BE2C (cell line): ENCODE measurements around the gene PDGFA.

ENCODE experiments used
- DNase-seq: peaks from one replicate; pipeline ENCODE4 v3.0.0-alpha.2; 2020
- H3K27me3 ChIP-seq: fragments of 250-450 bp; sonication (Bioruptor Pico); 2 replicates; pipeline ENCODE4 v1.5.1; 2020; ENCODE audit warnings: mild to moderate bottlenecking
- H3K36me3 ChIP-seq: fragments of 250-450 bp; sonication (Bioruptor Pico); 2 replicates; pipeline ENCODE4 v1.5.1; 2020; ENCODE audit warnings: mild to moderate bottlenecking
- H3K4me1 ChIP-seq: fragments of 250-450 bp; sonication (Bioruptor Pico); 2 replicates; pipeline ENCODE4 v1.5.1; 2020
- H3K4me3 ChIP-seq: 2 replicates; pipeline ENCODE4 v1.5.1; 2011; ENCODE audit warnings: low read depth, low read length
- H3K9me3 ChIP-seq: fragments of 250-450 bp; sonication (Bioruptor Pico); 2 replicates; pipeline ENCODE4 v1.5.1; 2020
- TF ChIP-seq, protein P1 (sequence below): IDR thresholded peaks from 2 replicates; pipeline ENCODE4 v1.5.1; 2012; ENCODE audit warnings: mild to moderate bottlenecking, low read depth, low read length

PDGFA gene

DNA sequence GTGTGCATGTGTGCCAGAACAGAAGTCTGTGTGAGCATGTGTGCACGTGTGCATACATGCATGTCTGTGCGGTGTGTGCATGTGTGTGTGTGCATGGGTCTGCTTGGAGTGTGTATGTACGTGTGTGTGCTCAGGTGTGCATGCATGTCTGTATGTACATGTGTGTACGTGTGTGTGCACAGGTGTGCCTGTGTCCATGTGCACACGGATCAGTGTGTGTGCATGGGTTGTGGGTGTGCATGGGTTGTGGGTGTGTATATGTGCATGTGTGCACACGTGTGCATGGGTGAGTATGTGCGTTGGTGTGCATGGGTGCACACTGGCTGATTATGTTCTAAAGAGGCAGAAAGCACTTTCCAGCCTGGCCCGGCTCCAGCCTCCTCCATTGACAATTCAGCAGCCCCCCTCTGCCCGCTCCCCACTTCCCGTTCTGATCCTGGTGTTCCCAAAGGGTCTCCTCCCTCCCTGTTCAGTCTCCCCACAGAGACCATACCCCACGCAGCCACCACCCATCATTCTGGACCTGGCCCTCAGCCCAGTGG lies 44.1 kb upstream of the PDGFA start:
- DNase-seq = no peak
- Histone ChIP-seq H3K4me1 (no peaks in the 10 kb centered on the region), H3K36me3 (no peaks in the 10 kb centered on the region), H3K27me3 (no peaks in the 10 kb centered on the region), H3K9me3 (peaks cover 2% of the 10 kb centered on the region; the same call in 1 of the 2 replicates), H3K4me3 (no peak overlapping the region)
- TF ChIP-seq, protein P1, sequence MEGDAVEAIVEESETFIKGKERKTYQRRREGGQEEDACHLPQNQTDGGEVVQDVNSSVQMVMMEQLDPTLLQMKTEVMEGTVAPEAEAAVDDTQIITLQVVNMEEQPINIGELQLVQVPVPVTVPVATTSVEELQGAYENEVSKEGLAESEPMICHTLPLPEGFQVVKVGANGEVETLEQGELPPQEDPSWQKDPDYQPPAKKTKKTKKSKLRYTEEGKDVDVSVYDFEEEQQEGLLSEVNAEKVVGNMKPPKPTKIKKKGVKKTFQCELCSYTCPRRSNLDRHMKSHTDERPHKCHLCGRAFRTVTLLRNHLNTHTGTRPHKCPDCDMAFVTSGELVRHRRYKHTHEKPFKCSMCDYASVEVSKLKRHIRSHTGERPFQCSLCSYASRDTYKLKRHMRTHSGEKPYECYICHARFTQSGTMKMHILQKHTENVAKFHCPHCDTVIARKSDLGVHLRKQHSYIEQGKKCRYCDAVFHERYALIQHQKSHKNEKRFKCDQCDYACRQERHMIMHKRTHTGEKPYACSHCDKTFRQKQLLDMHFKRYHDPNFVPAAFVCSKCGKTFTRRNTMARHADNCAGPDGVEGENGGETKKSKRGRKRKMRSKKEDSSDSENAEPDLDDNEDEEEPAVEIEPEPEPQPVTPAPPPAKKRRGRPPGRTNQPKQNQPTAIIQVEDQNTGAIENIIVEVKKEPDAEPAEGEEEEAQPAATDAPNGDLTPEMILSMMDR = no peak

DNA sequence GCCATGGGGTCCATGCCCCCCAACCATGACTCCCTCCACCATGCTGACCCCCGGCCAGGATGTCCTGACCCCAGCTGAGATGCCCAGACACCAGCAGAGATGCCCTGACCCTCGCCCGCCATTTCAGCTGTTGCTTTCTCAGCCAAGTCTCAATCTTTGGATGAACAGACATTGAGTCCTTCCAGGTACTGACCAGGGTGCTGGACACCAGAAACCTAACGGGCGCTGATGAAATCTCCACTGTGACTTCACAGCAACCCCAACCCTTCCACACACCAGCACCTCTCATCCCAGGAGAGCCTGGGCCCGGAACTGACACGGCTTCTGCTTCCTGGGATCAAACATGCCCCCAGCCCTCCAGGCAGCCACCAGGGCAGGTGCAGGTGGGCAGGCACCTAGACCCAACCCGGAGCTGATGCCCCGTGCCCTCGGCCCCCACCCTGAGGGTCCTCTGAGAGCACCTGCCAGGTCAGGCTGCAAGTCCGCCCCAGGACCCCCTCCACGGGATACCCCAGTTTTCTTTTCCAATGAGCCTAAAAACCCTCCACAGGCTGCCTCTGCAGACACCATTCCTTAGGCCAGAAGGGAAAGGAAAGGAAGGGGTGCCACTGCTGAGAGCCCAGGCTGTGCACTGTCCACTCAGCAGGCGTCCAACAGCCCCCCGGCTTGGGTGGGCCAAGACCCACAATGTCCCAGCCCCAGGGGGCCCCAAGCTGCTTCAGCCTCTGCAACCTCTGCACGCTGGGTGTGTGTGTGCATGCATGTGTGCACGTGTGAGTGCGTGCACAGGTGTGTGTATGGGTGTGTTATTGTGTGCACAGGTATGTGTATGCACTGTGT lies 43.4 kb upstream of the PDGFA start:
- Histone ChIP-seq H3K9me3 (peaks cover 2% of the 10 kb centered on the region; the same call in 1 of the 2 replicates), H3K36me3 (no peaks in the 10 kb centered on the region), H3K27me3 (no peaks in the 10 kb centered on the region), H3K4me1 (no peaks in the 10 kb centered on the region), H3K4me3 (no peak overlapping the region)
- TF ChIP-seq, protein P1 = no peak
- DNase-seq = no peak

DNA sequence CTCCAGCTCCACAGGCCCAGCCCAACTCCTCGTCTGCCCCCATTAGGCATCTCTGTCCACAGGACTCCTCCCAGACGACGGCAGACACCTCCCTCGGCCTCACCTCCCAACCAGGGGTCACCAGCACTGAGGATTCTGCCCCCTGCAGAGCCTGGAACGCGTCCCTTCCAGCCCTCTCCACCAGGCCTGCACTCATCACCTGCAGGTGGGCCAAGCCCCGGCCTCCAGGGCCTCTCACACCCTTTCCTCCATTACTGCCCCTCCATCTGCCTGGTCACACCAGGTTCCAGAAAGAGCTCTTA lies 42.7 kb upstream of the PDGFA start:
- TF ChIP-seq, protein P1 = no peak
- Histone ChIP-seq H3K4me3 (no peak overlapping the region), H3K27me3 (no peaks in the 10 kb centered on the region), H3K36me3 (no peaks in the 10 kb centered on the region), H3K4me1 (no peaks in the 10 kb centered on the region), H3K9me3 (no peaks in the 10 kb centered on the region; the same call in 1 of the 2 replicates)
- no peak for DNase-seq

DNA sequence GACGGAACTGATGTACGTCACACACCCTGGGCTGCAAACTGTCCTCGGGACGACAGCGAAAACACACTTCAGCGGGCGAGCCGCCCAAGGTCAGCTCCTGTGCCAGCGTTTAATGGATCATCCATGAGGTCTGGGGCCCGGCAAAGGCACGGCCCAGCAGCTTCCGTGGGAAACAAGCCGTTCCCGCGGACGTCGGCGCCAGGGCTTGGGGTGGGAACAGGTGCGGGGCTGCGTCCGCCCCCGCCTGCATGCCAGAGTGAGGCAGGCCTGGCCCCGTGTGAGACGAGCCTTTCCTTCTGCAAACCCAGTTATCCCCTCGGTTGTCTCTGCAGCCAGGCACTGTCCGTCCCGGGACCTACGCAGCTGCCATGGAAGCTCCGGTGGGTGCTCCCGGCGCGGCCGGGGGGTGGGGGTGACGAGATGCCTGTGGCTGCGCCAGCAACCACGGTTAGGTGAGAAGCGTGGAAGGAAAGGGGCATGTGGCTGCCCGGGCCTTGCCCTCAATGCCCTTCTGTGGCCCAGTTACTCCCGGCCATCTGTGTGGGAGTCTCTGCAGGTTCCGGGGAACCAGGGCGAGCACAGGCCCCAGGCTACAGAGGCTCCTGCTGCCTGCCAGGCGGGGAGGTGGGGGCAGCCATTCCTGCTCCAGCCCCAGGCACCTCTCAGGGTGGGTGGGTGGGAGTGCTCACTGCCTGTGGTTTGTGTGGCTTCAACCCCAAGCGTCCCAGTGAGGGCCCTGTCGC lies 42.2 kb upstream of the PDGFA start:
- Histone ChIP-seq H3K4me1 (no peaks in the 10 kb centered on the region), H3K27me3 (no peaks in the 10 kb centered on the region), H3K4me3 (no peak overlapping the region), H3K36me3 (no peaks in the 10 kb centered on the region), H3K9me3 (no peaks in the 10 kb centered on the region; the same call in 1 of the 2 replicates)
- TF ChIP-seq, protein P1 = no peak
- DNase-seq = no peak

DNA sequence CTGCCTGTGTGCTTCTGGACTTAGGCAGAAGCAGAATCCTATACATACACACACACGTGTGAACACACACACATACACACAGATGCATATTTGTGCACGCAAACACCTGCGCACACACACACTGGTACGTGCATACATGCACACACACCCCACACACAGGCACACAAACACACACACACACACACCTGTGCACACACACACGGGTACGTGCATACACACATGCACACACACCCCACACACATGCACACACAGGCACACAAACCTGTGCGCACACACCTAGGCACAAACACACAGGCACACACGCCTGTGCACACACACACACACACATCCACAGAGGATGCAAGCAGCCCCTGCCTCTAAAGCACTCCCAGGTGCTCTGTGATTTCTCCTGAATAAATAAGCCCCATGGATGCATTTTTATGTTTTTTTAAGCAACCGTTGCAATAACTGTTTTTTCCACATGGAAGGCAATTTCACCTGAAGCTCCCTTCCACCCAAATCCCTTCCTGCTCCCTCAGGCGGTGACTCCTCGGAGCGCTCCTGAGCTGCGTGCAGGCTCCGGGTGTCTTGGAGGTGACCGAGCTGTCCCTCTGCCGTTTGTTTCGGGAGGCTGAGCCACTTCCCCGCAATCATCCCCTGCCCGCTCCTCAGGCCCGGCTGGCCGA lies 41.5 kb upstream of the PDGFA start:
- Histone ChIP-seq H3K9me3 (no peaks in the 10 kb centered on the region; the same call in 1 of the 2 replicates), H3K4me3 (no peak overlapping the region), H3K27me3 (no peaks in the 10 kb centered on the region), H3K4me1 (no peaks in the 10 kb centered on the region), H3K36me3 (no peaks in the 10 kb centered on the region)
- TF ChIP-seq, protein P1 = no peak
- no peak for DNase-seq
